ENCODE data around the gene PITPNM3.
"Not testable (repeated sequence)": the region's sequence is repeated elsewhere in the genome, so short reads cannot be mapped to it uniquely, and the experiment has no call there.

The PITPNM3 gene

DNA sequence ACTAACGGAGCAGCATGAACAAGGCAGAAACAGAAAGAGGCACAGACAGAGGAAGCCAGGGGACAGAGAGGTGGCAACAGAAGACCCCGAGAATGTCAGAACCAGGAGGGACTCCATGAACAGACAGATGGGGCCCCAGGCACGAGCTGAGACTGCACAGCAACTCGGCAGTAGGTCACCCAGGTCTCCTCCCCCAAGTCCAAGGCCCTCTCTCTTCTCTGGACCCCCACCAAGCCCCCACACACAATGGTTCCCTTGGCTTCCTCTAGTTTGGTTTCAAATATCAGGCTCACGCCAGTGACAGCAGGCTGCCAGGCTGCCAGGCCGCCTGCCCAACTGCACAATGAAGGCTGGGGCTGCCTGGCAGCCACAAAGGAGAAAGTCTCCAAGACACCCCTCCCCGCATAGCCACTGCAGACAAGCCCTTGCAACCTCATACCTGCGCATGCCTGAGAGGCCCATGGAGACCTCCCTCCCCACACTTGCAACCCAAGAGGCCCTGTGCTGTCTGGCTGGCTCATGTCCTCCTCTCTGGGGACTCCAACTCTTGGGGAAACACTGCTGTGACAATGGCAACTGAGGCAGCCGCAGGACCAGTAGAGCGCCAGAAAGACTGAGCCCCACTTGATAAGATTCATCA lies 57.3 kb downstream of the PITPNM3 start:
- no peak for DNase-seq (ENCODE audit: low read depth)

DNA sequence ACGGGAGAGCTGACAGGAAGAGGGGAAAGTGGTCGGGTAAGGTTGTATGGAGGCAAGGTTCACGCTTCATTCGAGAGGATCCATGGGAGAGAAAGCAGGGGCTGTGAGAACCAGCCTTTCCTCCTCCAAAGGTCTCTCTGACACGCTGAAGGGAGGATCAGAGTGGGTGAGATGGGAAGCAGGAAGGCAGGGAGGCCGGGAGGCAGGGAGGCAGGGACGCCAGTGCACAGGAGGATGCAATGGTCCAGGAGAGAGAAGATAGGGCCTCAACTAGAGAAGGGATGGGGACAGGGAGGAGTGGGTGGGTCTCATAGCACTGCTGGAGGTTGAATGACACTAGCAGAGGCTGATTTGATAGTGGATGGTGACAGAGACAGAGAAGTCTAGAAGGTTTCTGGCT lies 58.0 kb downstream of the PITPNM3 start:
- DNase-seq (ENCODE audit: low read depth) = no peak

DNA sequence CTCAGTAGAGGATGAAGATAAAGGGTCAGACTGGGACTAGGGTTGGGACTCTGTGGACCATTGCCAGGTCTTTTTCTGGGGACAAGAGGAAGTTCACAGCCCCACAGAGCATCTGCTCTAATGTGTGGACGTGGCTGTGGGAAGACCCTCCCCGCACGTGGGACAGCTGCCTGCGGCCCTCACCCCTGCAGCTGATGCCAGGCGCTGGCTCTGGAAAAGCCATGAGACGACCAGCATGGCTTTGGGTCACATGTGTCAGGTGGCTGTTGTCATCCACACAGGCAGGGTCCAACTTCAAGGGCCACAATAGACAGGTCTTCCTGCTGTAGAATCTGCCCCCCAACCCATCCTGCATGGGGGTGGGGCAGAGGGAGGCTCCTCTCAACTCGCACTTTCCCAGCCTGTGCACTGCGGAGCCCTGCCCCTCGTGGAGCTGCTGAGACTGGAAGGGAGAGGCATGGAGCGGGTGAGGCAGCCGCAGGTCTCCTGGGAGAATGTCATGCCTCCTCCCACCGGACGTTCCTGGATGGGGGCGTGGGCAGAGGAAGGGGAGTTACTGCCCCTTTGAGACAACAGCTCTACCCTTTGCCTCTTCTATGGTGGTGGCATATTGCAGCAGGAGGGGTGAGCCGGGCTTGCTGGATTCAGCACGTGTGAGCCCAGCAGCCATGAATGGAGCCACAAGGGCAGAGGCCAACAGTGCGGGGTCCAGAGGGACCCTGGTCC lies 58.7 kb downstream of the PITPNM3 start:
- DNase-seq (ENCODE audit: low read depth) = no peak

DNA sequence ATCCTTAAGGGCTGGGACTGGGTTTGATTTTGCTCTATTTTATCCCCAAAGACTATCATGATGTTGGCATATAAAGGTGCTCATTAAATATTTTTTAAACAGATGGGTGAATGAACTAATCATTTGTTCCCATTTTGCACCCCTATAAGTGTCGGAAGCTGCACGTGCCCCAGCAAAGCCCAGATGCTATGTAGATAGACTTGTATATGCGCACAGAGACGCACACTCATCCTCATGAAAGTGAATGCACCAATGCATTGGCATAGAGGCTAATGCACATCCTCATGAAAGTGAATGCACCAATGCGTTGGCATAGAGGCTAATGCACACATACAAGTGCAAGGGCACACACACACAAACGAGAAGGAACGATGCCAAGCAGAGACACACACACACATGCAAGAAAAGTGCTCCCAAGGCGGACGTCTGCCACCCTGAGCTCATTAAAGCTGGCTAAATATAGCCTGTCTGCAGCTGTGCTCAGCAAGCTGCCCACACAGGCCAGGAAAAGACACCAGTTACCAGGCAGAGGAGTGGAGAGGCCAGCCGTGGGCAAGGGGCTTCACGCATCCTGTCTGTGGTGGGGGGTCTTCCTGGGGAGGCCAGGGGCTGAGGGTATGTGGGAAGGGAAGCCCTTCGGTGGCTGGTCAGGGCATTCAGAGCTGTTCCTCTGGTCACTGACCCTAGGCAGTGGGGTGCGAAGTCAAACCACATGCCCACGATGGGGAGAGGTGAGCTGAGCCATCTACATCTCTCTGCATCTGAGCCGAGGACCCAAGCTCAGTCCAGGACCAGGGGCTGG lies 59.5 kb downstream of the PITPNM3 start:
- no peak for DNase-seq (ENCODE audit: low read depth)

DNA sequence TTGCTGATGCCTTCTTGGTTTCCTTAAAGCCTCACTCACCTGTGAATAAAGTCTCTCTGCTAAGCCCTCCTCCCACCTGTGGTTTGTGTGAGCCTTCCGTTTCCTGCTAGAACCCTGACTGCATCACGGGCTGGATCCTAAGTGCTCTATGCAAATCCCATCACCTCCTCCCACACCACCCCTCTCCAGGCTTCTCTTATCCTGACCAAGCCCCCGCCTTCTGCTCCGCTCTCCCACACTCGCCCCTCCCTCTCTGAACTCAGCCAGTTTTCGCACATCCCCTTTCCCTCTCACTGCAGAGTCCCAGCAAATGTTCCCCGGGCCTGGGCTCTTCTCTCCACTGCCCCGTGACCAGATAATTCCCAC lies 60.3 kb downstream of the PITPNM3 start:
- no peak for DNase-seq (ENCODE audit: low read depth)

DNA sequence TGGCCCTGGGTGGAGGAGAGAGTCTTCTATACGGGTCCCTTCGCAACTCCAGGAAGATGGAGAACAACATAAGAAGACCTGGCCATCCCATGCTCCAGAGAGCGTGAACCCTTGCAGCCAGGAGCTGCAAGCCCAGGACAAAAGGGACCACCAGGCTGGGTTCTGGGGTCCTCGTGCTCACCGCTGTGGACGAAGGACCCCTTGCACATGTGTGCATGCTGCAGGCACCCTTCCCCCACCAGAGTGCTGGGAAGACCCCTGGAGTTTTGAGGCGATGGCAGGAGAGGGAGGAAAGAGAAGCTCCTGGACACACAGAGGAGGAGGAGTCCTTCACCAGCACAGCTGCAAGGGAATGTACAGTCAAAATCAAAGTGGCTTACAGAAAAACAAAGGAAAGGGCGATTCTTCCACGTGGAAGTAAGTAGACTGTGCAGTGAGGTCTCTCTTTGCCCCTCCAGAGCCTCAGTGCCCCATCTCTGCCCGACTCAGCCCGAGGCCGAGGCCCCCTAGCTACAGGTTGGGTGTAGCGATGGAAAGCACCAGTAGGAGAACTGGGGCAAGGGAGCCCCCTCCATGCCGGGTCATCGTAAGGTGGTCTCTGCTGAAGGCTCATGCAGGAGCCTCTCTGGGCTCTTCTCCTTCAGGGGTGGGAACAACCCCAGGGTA lies 60.8 kb downstream of the PITPNM3 start:
- no peak for DNase-seq (ENCODE audit: low read depth)

DNA sequence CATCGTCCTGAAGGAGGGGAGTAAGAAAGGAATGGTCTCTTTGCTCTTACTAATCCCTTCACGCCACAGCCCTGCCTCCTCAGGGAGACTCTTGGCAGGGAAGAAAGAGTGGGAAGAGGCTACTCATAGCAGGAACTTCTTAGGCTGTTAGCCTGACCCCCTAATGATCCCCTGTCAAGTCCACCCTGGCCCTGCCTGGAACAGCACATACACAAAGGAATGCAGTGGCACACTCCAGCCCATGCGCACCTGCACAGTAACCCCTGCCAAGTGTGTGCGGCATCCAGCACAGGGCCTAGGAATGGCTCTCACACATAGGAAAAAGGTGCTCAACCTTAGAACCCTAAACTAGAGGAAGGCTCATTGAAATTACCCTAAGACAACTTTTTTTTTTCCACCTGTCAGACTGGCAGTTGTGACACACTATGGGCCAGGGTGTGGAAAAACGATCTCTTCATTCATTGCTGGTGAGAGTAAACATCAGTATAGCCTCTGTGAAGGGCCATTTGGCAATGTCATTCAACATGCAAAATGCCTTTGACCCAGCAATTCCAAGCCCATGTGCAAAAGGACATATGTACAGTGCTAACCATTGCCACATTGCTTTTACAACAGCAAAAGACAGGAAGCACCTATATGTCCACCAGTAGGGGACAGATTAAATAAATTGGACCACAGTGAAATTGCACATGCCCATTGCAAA lies 62.0 kb downstream of the PITPNM3 start:
- DNase-seq (ENCODE audit: low read depth) = no peak

DNA sequence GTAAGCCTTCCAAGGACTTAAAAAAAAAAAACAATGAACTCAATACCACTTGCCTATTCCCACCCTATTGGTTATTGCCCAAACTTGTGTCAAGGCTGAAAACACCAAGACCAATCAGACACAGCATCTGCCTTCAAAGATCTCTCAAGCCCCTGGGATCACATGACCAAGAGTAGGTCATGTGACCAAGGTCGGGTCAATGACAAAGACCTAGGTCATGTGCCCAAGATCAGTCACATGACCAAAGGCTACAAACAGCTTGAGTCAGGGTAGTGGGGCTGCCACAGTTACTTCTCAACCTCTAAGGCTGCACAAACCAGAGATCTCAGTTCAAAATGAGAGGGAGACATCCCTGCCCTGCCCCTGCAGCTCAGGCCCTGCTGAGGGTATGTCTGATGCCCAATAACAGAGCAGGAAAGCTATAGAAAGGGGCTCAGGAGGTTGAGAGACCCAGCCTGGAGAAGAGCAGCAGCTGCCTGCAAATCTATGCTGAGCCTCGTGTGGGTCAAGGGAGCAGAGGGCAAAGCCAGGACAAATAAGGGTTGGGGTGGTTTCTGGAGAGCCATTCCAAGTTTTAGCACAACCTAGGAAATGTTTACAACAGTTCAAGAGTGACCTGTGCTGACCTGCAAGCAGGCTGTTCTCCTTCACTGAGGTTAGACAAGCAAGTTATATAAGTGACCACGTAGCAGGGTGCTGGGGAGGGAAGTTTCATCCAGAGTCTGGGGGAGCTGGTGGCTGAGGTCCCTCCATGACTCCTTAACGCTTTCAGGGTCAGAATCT lies 63.3 kb downstream of the PITPNM3 start:
- DNase-seq (ENCODE audit: low read depth) = no peak

DNA sequence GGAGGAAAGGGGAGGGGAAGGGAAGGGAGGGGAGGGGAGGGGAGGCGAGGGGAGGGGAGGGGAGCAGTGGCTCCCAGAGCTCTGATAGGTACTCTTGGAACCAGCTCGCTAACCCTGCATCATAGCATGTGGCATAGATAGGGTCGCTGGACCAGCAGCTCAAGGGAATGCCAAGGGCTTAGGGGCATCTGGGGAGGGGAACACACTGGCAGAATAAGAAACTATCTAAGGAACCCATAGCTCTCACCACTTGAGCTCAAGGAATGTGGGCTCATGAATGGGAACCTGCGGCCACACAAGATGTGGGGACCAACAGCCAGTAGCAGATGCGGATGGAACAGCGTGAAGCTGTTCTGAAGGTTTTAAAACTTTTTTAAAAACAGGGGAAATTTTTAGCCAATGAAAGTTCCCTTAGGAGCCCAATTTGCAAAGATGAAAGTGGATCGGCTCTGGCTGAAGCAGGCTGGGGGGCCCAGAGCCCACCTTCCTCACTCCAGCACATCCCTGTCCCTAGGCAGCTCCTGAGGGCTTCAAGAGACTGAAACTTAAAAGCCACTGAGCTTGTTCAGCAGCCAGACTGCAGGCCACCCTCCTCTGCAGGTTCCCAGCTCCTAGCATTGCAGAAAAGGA lies 65.2 kb downstream of the PITPNM3 start:
- DNase-seq (ENCODE audit: low read depth) = no peak

DNA sequence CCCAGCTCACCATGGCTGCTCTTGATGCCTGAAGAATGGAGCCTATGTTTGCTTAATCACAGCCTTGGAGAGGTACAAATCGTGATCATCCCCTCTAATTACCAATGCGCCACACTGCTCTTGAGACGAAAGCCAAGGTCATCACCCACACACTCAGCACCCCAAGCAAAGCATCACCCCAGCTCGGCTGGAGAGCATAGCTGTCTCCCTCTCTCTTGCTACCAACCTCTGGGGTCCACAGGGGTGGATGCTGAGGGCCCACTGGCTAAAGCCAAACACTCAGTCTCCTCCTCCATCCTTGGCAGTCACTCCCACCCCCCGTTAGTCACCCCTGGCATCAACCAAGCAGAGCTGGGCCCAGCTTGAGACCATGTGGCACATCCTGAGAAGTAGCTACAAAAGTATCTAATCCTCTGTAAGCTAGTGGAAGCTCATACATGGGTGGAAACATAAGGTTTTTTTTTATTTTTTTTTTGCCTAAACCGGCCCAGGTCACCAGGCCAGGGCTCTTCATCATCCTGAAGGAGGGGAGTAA lies 67.3 kb downstream of the PITPNM3 start:
- no peak for DNase-seq (ENCODE audit: low read depth)

DNA sequence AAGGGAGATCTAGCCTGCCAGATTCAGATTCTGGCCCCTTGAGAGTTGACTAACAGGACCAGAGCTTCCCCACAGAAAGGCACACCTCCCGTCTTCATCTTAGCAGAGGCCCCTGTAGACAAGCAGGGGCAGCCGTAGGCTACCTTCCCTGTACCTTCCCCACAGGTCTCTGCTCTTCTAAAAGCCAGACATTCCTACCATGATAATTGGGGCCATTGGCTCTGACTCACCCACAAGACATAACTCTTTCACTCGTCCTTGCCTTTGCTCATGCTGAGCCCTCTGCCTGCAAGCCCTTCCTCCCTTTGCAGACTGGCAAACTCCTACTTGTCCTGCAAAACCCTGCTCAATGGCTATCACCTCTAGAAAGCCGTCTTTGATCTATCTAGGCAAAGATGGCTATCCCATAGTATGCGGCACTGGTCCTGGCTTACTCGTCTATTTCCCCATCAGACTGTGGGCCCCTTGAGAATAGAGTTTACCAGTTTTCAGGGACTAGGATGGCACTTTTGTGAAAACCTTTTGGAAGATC lies 68.3 kb downstream of the PITPNM3 start:
- no peak for DNase-seq (ENCODE audit: low read depth)

DNA sequence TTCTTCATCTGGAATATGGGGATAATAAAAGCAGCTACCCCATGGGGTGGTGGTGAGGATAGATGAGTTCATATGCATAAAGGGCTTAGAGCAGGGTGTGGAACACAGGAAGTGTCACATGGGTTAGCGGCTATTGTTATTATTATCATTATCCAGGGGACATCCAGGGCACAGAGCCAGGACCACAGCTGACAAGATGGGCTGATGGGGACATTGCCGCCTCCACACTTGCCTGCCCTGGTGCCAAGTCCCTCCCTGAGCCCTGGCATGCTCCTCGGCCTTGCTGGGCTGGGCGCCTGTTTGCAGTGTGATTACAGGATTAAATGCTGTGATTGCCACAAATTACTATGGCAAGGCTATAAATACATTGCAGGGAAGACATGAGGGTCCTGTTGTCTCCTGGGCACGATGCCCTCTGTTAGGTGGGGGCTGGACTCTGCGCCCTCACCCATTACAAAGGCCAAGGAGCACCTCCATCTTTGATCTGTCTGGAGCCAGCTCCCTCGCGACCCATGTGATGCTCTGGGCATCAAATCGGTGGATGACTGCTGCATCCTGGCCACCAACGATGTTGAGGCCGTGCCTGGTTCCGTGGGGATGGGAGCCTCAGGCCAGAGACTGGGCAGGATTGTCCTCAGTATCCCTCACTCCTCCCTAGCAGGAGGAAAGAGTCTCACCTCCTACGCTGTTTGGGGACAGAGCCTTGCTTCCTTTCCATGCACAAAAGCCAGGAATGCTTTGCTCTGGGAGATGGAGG lies 68.9 kb downstream of the PITPNM3 start:
- no peak for DNase-seq (ENCODE audit: low read depth)

DNA sequence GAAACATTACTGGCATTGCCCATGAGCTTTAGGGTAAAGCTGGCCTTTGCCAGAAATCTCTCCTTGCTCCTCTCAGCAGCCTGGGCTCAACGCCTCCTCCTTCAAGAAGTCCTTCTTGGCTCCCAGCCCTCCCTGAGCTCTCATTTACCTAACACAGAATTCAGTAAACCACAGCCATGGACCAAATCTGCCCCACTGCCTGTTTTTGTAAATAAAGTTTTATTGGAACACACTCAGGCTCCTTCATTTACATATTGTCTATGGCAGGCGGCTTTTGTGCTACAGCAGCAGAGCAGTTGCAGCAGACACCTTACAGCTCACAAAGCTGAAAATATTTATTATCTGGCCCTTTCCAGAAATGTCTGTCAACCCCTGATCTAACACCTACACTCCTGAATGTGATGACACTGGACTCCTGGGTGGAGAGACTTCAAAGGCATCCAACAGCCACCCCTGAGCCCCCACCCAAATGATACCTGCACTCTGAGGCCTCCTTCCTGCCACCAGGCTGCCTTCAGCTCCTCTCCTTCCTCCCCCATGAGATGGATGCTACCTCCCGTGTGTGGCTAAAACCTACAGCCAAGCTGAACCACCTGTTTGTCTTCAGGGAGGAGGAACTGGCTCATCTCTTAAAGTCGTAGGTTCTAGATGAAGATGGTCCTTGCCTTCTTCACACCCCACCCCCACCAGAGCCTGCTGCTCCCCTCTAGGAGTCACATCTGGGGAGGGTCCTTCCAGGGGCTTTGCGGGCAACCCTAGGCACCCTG lies 70.5 kb downstream of the PITPNM3 start:
- DNase-seq (ENCODE audit: low read depth) = no peak

DNA sequence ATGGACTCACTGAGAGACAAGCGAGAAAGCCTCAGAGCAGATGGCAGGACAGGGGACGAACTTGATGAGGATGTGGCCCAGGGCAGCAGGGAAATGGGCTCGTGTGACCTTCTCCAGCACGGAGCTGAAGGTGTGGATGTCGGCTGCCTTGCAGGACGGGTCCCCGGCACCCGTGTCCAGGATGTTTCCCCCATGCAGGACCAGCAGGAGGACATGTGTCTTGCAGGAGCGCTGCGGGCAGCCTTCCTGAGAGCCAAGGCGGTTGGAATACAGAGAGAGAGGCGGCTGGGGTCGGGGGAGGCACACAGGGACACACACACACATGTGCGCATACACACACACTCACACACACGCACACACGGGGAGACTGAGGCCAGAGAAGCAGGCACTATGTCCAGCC lies 72.8 kb downstream of the PITPNM3 start:
- DNase-seq (ENCODE audit: low read depth) = no peak

DNA sequence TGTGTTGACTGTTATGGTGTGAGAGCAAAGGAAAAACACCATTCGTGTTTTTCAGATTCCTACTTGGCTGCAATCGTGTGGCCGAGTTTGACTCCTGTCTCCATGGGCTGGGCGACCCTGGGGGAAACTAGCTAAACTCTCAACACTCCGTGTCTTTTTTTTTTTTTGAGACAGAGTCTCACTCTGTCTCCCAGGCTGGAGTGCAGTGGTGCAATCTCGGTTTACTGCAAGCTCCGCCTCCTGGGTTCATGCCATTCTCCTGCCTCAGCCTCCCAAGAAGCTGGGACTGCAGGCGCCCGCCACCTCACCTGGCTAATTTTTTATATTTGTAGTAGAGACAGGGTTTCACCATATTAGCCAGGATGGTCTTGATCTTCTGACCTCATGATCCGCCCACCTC lies 73.6 kb downstream of the PITPNM3 start:
- DNase-seq (ENCODE audit: low read depth) = not testable (repeated sequence)

DNA sequence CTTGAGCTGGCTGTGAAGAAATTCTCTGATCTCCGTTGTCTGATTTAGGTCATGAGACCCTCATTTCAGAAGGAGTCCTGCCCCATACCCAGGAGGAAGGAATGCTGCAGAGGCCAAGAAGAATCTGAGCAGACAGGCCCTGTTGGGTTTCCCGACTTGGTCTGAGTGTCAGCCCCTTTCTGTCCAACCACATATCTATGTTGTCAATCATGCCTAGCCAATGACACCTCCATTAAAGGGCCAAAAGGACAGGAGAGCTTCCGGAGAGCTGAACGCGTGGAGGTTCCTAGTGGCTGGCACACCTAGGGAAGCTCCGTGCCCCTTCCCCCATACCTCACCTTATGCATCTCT lies 74.3 kb downstream of the PITPNM3 start:
- no peak for DNase-seq (ENCODE audit: low read depth)

DNA sequence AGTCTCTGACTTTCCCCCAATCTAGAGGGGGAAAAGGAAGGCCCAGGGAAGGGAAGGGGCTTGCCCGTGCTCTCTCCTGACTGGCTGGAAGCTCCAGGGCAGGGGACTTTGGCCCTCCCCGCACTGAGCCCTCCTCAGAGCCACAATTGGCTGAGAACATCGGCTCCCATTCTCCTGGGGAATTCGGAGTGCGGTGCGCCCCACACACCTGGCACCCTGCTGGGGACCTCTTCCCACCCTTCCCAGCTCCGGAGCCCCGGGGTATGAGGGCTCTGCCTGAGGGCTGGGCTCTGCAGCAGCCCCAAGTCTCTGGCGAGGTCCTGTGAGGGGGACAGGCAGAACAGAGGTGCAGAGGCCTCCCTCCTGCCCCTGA lies 76.1 kb downstream of the PITPNM3 start:
- no peak for DNase-seq (ENCODE audit: low read depth)

DNA sequence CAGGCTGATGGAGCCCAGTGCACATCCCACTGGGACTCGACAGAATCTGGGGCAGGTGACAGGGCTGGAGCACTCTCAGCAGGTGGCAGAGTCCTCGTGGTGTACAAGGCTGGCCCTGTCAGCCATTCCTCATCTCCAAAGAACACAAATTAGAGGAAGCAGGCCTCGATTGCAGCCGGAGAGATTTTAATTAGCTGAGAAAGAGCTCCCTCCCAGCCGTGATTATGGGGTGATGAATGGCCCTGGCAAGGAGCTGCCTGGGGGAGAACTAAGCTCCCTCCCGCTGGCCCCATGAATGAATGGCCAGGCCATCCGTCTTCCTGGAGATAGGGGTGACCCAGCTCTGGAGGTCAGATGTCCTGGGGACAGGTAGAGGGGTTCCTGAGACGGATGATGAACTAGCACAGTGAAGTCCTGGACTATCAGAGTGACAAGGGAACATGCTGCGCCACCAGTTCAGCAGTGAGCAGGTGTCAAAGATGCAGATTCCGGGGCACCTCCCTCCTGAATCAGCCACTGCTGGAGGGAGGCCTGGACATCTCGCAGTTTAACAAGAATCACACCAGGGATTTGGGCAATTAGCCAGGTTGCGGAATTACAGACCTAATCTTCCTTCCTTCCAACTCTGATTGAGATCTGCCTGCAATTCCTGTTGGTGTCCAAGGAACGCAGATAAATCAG lies 76.6 kb downstream of the PITPNM3 start:
- DNase-seq (ENCODE audit: low read depth) = no peak

Data from activated T-helper 1 cell treated with Interleukin-2 at 50 U/mL for 16 hours (primary cell).